Bronchial epithelial cell (primary cell): Measurements from ENCODE around the gene UNC93B1. TPM values are rescaled to one million over a fixed set of nuclear protein-coding genes. Genes with fewer than 3 reads are reported as not detected.

Experiments
- DNase-seq: peaks from one replicate; pipeline ENCODE4 v3.0.0-alpha.2; 2010; ENCODE audit warnings: low read depth
- FAIRE-seq: peaks from 2 replicates; lab custom pipeline; 2011; peaks lifted over from hg19 to GRCh38; lab: Jason Lieb, UNC
- H3K27me3 ChIP-seq: 2 replicates; pipeline ENCODE4 v1.5.1; 2011; ENCODE audit warnings: low read length; ENCODE audit not compliant: control insufficient read depth, insufficient read depth
- H3K36me3 ChIP-seq: 2 replicates; pipeline ENCODE4 v1.5.1; 2011; ENCODE audit warnings: low read length; ENCODE audit not compliant: control insufficient read depth, insufficient read depth
- H3K4me3 ChIP-seq: 2 replicates; pipeline ENCODE4 v1.5.1; 2011; ENCODE audit warnings: mild to moderate bottlenecking, low read depth, low read length, control low read depth
- total RNA-seq: library from RNA; depleted of rRNA; stranded (reverse); fragments of >200 nt; gene quantifications from 2 replicates; pipeline ENCODE4 v1.2.1, GENCODE V29; 2014
- TF ChIP-seq, protein P1 (sequence below): IDR thresholded peaks from 2 replicates; pipeline ENCODE4 v1.5.1; 2011; ENCODE audit warnings: mild to moderate bottlenecking, moderate library complexity, low read length, control low read depth, inconsistent platforms; ENCODE audit not compliant: insufficient read depth, severe bottlenecking

UNC93B1 gene
- total RNA-seq, 1 donor from 2014 or later: 56.3 TPM

DNA sequence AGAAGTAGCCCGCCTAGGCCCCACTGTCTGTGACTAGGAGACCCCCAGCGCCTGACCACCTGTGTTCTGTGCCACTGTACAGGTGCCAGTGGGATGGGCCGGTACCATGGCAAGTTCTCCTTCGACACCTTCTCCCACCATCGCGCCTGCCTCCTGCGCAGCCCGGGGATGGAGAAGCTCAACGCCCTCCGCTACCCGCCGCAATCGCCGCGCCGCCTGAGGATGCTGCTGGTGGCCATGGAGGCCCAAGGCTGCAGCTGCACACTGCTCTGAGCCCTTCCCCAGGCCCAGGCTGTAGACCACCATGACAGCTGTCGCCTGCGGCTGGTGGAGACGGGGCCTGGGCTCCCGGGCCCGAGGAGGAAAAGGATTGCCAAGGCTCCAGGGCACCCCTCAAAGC lies 23.8 kb upstream of the UNC93B1 start:
- FAIRE-seq (no peak), DNase-seq (no peak)
- Histone ChIP-seq H3K27me3 (no peaks in the 10 kb centered on the region), H3K36me3 (peaks cover 2% of the 10 kb centered on the region), H3K4me3 (no peak overlapping the region)
- TF ChIP-seq, protein P1, sequence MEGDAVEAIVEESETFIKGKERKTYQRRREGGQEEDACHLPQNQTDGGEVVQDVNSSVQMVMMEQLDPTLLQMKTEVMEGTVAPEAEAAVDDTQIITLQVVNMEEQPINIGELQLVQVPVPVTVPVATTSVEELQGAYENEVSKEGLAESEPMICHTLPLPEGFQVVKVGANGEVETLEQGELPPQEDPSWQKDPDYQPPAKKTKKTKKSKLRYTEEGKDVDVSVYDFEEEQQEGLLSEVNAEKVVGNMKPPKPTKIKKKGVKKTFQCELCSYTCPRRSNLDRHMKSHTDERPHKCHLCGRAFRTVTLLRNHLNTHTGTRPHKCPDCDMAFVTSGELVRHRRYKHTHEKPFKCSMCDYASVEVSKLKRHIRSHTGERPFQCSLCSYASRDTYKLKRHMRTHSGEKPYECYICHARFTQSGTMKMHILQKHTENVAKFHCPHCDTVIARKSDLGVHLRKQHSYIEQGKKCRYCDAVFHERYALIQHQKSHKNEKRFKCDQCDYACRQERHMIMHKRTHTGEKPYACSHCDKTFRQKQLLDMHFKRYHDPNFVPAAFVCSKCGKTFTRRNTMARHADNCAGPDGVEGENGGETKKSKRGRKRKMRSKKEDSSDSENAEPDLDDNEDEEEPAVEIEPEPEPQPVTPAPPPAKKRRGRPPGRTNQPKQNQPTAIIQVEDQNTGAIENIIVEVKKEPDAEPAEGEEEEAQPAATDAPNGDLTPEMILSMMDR: no peak

DNA sequence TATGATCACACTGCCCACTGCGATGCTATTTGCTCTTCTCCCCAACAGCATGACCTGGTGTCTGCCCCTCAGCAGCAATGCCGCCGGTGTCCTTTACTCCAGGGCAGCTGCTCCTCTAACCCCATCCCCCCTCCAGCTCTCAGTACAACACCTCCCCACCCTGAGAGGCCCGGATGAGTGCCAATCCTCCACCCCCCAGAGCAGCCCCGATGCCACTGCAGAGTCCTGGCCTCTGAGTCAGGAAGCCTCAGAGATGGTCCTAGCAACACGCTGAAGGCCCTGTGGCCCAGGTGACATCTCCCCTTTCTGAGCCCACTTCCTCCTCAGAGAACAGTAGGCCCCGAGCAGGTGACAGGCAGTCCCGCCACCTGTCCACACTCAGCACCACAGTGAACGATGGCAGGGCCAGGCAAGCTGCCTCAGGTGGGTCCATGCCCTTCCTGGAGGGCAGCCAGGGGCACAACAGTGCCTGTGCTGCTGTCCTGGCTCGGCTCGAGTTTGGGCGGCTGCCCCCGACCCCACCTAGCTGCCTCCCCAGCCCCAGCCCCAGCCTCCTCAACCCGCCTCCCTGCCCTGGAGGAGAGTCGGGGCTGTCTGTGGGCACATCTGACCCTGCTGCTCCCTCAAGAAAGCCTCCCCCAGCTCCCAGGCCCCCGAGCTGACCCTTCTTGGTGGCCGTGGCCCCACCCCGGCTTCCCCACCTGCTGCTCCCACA lies 22.7 kb upstream of the UNC93B1 start:
- DNase-seq (no peak), FAIRE-seq (no peak)
- H3K27me3 ChIP-seq: no peaks in the 10 kb centered on the region
- H3K36me3 ChIP-seq: no peaks in the 10 kb centered on the region
- no peak overlapping the region for H3K4me3 ChIP-seq
- TF ChIP-seq, protein P1: no peak

DNA sequence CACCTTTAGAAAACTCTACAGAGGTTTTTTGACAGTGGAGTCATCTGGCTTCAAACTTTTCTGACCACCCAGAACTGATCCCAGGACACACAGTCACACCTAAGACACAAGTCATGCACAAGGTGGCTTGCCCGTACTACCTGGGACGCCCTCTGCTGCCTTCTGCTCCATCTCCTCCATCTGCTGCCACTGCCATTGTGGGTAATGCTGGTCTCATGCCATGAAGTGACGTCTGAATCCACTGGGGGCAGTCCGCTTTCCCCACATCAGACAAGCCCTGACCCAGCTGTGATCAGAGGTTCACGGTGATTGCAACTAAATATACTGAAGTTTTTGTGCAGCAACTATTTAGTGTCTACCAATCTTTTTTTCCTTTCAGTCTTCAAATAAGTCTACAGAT lies 21.1 kb upstream of the UNC93B1 start:
- DNase-seq: no peak
- TF ChIP-seq, protein P1: no peak
- Histone ChIP-seq H3K4me3 (no peak overlapping the region), H3K36me3 (no peaks in the 10 kb centered on the region), H3K27me3 (no peaks in the 10 kb centered on the region)
- no peak for FAIRE-seq

DNA sequence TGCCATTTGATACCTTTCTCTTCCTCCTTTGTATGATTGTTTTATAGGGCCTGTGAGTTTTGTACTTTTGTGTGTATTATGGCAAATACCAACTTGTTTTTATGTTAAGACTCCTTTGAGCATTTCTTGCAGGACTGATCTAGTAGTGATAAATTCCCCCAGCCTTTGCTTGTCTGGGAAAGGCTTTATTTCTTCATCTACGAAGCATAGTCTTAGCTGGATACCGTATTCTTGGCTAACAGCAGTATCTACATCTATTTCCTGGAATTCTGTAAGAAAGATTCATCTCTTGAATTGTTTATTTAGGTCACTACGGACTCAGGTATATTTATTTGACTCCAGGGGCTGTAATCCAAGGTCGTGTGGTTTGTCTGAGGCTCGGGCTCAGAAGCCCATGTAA lies 20.6 kb upstream of the UNC93B1 start:
- no peaks in the 10 kb centered on the region for H3K36me3 ChIP-seq
- no peaks in the 10 kb centered on the region for H3K27me3 ChIP-seq
- no peak overlapping the region for H3K4me3 ChIP-seq
- FAIRE-seq (no peak), DNase-seq (no peak)
- TF ChIP-seq, protein P1: no peak

DNA sequence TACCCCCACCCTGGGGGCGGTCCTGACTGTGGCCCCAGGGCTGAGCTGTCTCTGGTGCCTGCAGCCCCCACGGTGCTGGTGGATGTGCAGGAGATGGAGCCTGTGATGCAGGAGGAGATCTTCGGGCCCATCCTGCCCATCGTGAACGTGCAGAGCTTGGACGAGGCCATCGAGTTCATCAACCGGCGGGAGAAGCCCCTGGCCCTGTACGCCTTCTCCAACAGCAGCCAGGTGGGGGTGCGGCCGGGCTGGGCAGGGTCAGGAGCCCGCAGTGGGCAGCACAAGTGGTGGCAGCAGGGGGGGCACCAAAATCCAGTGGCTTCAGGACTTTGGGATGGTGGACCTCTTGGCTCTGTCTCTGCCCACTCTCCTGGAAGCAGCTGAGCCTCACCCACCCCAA lies 18.6 kb upstream of the UNC93B1 start:
- H3K27me3 ChIP-seq: no peaks in the 10 kb centered on the region
- no peaks in the 10 kb centered on the region for H3K36me3 ChIP-seq
- FAIRE-seq (no peak), DNase-seq (no peak)
- TF ChIP-seq, protein P1: no peak
- no peak overlapping the region for H3K4me3 ChIP-seq
